ENCODE results near the gene PCDH15. TPM values are rescaled to one million over a fixed set of nuclear protein-coding genes. Genes with fewer than 3 reads are reported as not detected.

PCDH15 gene
- total and polyA plus RNA-seq, 2 of the 4 experiments (the other 2 are of a cell fraction): not detected

DNA sequence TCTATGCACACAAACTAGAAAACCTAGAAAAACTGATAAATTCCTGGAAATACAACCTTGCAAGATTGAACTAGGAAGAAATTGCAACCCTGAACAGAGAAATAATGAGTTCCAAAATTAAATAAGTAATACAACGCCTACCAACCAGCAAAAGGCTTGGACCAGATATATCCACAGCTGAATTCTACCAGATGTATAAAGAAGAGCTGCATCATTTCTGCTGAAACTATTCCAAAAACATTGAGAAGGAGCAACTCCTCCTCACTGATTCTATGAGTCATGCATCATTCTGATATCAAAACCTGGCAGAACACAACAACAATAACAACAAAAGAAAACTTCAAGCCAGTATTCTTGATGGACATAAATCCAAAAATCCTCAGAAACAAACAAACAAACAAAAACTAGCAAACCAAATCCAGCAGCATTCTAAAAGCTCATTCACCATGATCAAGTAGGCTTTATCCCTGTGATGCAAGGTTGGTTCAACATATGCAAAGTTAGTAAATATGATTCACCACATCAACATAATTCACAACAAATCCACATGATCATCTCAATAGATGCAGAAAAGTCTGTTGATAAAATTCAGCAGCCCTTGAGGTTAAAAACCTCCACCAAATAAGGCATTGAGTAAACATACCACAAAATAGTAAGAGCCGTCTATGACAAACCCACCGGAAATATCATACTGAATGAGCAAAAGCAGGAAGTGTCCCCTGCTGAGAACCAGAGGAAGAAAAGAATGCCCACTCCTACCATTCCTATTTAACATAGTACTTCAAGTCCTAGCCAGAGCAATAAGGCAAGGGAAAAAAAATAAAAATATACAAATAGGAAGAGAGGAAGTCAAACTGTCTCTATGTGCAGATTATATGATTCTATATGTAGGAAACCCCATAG is 98.2 kb downstream of the PCDH15 start:
- Histone ChIP-seq H4K20me1 (ENCODE audit: insufficient read depth, low read length) (no peaks in the 10 kb centered on the region), H2AK5ac (ENCODE audit: low read depth, low read length) (no peak overlapping the region), H3K14ac (replicated peaks; ENCODE audit: low read depth, low read length) (no peak overlapping the region), H2AFZ (replicated peaks; ENCODE audit: low read length, poor library complexity) (no peak overlapping the region), H2BK120ac (ENCODE audit: low read depth, low read length) (no peak overlapping the region), H2BK15ac (ENCODE audit: low read depth, low read length) (no peak overlapping the region), H3K4me2 (ENCODE audit: low read depth, low read length) (no peak overlapping the region), H2AK9ac (replicated peaks; ENCODE audit: low read depth, low read length, poor library complexity) (no peak overlapping the region), H3K27ac (ENCODE audit: insufficient read depth, low read length) (no peak overlapping the region), H3K9ac (ENCODE audit: low read depth, low read length) (no peak overlapping the region), H2BK20ac (ENCODE audit: low read depth, low read length) (no peak overlapping the region), H3K18ac (ENCODE audit: low read depth, low read length) (no peak overlapping the region), H4K8ac (ENCODE audit: low read depth in 2 of 2, low read length in 2 of 2) (no peak overlapping the region), H3K23ac (ENCODE audit: low read depth, low read length) (no peak overlapping the region), H3K56ac (ENCODE audit: extremely low read depth, insufficient read depth, low read length) (no peak overlapping the region), H3K4me1 (ENCODE audit: control insufficient read depth, insufficient read depth, low read length) (no peaks in the 10 kb centered on the region), H2BK5ac (ENCODE audit: low read depth, low read length, poor library complexity, severe bottlenecking) (no peak overlapping the region), H4K91ac (ENCODE audit: insufficient read depth, low read depth, low read length) (no peak overlapping the region), H3K4ac (ENCODE audit: low read depth, low read length) (no peak overlapping the region), H3K9me3 (ENCODE audit: control insufficient read depth, insufficient read depth, low read length) (no peaks in the 10 kb centered on the region), H3K79me1 (ENCODE audit: low read depth in 1 of 2, low read length in 2 of 2) (no peaks in the 10 kb centered on the region), H3K4me3 (ENCODE audit: insufficient read depth, low read depth, low read length) (no peak overlapping the region), H4K5ac (ENCODE audit: low read depth, low read length) (no peak overlapping the region), H3K36me3 (ENCODE audit: control insufficient read depth, insufficient read depth, low read length) (no peaks in the 10 kb centered on the region), H3K27me3 (ENCODE audit: control insufficient read depth, insufficient read depth, low read length) (no peaks in the 10 kb centered on the region), H3K9me1 (ENCODE audit: insufficient read depth, low read length) (no peaks in the 10 kb centered on the region)
- CTCF ChIA-PET: no interaction called here
- TF ChIP-seq RFX5 (IDR thresholded peaks at IDR 0.05; ENCODE audit: low read depth, low read length): no peak
- no peak for TF ChIP-seq RCOR1 (IDR thresholded peaks at IDR 0.05; ENCODE audit: insufficient replicate concordance, low read length)
- TF ChIP-seq POLR2A (IDR thresholded peaks at IDR 0.05; ENCODE audit: low read depth, low read length): no peak
- TF ChIP-seq MAFK (IDR thresholded peaks at IDR 0.05; ENCODE audit: low read depth, low read length): no peak
- TF ChIP-seq CEBPB (IDR thresholded peaks at IDR 0.05; ENCODE audit: low read depth, low read length): no peak
- TF ChIP-seq FOS (IDR thresholded peaks at IDR 0.05; ENCODE audit: low read depth, low read length): no peak
- TF ChIP-seq MAZ (IDR thresholded peaks at IDR 0.05; ENCODE audit: borderline replicate concordance, low read depth, low read length): no peak
- no peak for TF ChIP-seq RAD21 (IDR thresholded peaks at IDR 0.05; ENCODE audit: low read length)
- TF ChIP-seq, protein P1, sequence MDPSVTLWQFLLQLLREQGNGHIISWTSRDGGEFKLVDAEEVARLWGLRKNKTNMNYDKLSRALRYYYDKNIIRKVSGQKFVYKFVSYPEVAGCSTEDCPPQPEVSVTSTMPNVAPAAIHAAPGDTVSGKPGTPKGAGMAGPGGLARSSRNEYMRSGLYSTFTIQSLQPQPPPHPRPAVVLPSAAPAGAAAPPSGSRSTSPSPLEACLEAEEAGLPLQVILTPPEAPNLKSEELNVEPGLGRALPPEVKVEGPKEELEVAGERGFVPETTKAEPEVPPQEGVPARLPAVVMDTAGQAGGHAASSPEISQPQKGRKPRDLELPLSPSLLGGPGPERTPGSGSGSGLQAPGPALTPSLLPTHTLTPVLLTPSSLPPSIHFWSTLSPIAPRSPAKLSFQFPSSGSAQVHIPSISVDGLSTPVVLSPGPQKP (IDR thresholded peaks at IDR 0.05; ENCODE audit: borderline replicate concordance, low read depth, low read length): no peak
- TF ChIP-seq, protein P2, sequence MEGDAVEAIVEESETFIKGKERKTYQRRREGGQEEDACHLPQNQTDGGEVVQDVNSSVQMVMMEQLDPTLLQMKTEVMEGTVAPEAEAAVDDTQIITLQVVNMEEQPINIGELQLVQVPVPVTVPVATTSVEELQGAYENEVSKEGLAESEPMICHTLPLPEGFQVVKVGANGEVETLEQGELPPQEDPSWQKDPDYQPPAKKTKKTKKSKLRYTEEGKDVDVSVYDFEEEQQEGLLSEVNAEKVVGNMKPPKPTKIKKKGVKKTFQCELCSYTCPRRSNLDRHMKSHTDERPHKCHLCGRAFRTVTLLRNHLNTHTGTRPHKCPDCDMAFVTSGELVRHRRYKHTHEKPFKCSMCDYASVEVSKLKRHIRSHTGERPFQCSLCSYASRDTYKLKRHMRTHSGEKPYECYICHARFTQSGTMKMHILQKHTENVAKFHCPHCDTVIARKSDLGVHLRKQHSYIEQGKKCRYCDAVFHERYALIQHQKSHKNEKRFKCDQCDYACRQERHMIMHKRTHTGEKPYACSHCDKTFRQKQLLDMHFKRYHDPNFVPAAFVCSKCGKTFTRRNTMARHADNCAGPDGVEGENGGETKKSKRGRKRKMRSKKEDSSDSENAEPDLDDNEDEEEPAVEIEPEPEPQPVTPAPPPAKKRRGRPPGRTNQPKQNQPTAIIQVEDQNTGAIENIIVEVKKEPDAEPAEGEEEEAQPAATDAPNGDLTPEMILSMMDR (conservative IDR thresholded peaks at IDR 0.05; ENCODE audit: low read depth, low read length): no peak
- TF ChIP-seq BHLHE40 (IDR thresholded peaks at IDR 0.05; ENCODE audit: low read depth, low read length): no peak
- TF ChIP-seq CHD1 (IDR thresholded peaks at IDR 0.05; ENCODE audit: low read depth, low read length): no peak
- TF ChIP-seq NFE2L2 (IDR thresholded peaks at IDR 0.05; ENCODE audit: low read depth, low read length): no peak
- TF ChIP-seq MXI1 (IDR thresholded peaks at IDR 0.05; ENCODE audit: borderline replicate concordance, low read depth, low read length): no peak
- no peak for DNase-seq
- POLR2A ChIA-PET (ENCODE audit: unreplicated experiment): no interaction called here
- in situ Hi-C loops (cut with MboI; ENCODE audit: low sequenced_read_pairs): no loop called here
- no TSS peak for BruUV-seq (replicated peaks)
- dilution Hi-C loops (cut with HindIII; ENCODE audit: low sequenced_read_pairs, unreplicated experiment): no loop called here
- intact Hi-C loops (cut with micrococcal nuclease): no loop called here
- ATAC-seq (ENCODE audit: low read depth): no peak
- WGBS, 2 experiments (ENCODE audit: extremely low coverage in 2 of 2, insufficient read length in 1 of 2): no CpG with 5 or more reads among the region's 3 CpGs

Measured in IMR-90 (cell line).